Fibroblast of skin of right quadriceps (primary cell): ENCODE data around the gene SKAP2.

Experiments used
- DNase-seq: peaks from one replicate; pipeline ENCODE4 v3.0.0-alpha.2; 2013

The SKAP2 gene

DNA sequence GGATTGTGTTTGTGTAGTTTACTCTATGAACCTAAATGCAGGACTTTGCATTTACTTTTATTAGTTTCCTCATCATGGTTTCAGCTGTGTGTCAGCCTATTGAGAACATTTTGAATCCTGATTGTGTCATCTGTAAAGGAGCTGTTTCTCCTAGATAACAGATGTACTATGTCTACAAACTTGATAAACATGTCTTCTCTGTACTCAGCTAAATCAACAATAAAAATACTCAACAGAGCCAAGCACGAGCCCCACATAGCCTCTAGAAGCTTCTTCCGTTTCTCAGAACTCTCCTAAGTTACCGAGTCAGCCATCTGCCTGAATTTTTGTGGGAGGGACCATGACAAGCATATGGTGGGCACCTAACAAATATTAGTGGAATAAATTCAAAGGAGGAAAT, 234.7 kb downstream of the SKAP2 start:
- DNase-seq: no peak

DNA sequence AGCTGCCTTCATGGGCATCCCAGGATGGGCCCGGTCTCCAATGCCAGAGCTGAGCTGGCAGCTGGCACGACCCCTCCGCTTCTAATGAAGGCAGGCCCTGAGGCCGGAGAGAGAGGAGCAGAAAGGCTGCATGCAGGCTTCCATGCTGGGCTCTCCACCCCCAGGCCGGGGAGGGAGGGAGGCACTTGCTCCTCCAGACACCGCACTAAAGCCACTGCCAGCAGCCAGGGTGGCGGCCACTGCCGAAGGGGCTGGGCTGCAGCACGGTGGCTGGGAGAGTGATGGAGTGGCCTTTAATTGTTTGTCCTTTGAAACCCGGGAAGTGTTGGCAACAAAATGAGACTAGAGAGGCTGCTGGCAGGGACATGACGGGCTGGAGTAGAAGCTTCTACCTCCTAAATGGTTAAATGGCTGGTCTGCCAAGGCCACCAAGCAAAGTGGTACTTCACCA, 236.5 kb downstream of the SKAP2 start:
- no peak for DNase-seq

DNA sequence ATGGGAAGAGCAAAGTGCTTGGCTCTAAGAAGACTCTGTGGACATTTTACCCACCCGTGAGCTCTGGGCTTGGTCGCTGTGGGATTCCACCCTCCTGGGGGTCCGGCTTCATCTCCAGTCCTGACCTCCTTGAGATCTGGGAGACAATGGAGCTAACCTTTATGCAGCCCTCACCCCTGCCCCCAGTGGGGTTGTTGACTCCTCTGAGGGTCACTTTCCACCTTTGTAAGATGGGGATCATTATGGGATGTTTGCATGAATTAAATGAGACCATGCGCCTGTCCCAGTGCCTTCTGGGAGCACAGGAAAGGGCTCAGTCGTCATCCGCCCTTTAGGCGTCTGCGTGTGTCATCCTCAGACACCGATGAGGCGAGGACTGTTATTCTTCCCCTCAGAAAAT, 237.2 kb downstream of the SKAP2 start:
- no peak for DNase-seq

DNA sequence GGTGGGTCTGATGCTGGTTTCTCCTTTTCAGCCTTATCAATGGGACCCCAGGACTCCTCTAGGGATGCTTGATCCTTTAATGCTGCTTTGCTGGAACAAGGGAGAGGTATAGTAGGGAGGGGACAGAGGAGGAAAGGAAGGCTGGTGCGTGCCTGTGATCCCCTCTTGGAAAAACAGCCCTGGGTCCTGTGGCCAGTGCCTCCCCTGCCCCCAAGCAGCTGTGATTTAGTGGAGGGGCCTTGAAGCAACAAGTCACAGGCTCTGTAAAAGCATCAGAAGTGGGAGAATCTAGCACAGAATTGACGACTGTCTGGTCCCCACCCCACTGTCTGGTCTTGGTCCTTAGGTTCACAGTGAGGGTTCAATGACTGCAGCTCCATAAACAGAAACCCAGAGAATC, 237.7 kb downstream of the SKAP2 start:
- no peak for DNase-seq

DNA sequence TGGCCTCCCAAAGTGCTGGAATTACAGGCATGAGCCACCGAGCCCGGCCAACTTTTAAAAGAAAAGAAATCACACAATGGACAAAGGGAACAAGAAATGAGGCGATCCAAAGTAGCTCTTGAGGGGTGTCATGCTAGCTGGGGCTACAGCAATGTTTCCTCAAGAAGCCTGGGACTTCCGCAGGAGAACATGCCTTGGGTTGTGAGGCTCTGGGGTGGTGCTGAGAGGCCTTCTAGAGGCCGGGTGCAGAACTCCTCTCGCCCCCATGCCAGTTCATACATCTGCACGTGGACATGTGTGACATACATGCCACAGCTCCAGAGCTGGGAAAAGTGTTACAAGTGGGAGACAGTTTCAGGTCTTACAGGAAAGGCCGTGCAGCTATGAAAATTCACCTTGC, 238.2 kb downstream of the SKAP2 start:
- DNase-seq: no peak

DNA sequence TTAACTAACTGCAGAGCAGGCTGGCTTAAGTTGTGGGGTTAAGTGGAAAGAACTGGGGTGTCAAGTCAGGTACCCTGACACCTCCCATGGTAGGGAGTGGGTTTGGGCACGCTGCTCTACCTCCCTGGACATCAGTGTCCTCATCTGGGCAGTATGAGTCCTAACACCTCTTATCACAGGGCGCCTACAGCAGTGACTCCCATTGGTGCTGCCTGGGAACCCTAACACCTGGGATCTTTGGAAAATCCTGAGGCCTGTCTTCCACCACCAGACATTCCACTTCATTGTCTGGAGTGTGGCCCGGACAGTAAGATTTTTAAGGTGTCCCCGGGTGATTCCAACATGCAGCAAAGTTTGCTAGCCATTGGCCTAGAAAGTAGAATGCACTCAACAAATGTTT, 239.1 kb downstream of the SKAP2 start:
- no peak for DNase-seq

DNA sequence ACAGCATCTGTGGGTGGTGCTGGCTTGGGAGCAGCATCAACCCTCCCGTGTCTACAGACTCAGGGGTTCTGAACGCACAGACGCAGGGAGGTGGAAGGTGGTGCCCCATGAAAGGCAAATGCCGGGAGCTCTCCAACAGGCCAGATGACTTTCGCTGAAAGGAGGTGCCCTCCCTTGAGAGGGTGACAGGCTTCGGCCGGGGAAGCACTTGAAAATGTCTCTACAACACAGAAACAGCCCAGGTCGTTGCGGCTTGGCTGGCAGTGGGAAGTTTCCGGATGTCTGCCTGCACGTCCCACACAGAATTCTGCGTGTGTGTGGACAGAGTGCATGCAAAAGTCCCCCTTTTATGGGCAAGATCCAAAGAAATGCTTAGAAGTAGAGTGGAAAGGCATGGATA, 239.6 kb downstream of the SKAP2 start:
- no peak for DNase-seq

DNA sequence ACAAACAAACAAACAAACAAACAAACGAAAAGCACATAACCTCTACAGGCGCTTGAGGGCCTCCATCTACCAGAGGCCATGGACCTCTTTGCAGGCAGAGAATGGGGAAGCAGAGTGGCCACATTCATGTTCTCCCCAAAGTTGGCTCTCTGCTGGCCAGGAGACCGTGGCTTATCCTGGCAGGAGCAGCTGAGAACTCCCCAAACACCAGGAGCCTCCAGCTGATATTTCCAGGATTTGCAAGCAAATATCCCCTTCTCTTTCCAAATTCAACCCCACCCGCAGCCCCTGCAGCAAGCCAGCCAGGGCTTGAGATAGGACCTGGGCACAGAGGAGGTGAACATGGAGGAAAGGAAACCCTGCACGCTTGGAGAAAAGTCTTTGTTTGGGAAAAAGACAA, 240.0 kb downstream of the SKAP2 start:
- no peak for DNase-seq

DNA sequence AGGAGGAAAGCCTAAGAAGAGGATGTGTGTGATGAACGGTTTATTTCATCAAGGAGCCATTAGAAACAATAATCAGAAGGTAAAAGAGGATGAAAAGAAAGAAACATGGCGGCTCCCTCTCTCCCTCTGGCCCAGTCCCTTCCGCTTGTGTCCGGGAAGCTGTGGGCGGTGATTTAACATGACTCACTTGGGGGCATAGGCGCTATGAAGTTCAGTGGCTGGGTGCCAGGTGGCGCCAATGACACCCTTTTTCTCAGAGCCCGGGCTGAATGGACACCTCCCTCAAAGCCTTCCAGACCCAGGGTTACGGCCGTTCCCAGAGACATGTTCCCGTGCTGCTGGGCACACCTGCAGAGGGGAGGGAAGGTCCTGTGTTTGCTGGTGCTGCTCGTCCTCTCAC, 244.0 kb downstream of the SKAP2 start:
- no peak for DNase-seq

DNA sequence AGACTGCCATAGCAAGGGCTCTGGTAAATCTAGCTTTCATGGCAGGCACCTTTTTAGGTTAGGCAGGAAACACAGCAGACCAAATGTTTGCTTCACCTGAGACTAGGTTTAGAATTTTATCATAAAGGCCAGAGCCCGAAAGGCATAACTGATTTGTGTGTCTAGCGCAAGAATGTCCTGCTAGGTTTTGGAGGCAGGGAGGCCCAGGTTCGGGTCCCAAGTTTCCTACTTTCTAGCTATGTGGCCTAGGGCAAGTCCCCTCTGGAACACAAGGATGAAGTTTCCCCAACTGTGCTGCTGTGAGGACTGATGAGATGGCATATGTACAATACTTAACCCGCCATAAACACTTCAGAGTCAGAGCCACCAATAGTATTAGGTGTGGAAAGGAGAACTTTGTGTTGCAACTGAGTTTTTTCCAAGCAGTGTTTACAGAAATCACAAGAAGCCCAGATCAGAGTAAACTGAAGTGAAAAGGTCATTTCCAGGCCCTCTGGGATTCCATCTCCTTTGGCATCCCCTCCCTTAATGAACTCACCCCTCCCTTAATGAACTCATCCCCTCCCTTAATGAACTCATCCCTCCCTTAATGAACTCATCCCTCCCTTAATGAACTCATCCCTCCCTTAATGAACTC, 244.9 kb downstream of the SKAP2 start:
- DNase-seq: no peak

DNA sequence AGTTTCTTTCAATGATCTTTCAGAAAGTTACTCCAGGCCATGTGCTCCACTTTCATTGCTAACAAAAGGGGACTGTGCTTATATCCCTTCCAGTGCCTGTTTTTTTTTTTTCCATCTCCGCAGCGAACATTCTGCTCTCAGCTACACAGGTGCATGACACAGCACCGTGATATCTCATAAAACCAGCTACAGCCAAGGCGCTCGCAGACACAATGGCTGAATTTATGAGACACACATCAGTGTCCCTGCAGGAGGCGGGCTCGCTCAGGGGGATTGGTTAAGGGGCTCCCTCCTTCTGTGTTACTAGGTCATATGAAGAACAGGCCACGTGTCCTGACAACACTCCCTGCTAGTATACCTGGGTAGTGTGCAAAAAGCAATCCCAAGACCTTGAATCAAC, 245.5 kb downstream of the SKAP2 start:
- DNase-seq: no peak

DNA sequence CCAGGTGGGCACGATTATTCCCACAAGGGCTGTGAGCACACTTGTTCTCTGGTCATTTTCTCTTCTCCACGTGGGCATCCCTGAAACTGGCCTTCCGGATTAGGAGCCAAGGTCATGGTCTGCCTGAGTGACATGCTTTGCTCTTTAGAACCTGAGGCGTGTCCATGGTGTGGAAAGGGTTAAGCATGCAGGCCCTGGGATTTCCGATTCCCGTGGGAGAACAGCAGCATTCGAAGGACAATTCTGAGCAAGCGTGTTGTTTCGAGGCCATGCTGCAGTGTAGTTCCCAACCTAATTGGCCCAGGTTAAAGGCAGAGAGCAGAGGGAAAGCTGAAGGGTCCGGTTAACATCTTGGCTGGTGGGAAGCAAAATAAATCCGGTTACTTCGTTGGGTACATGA, 245.9 kb downstream of the SKAP2 start:
- no peak for DNase-seq
